ENCODE data around the gene EXOC3L2.

Gene EXOC3L2

GRCh38 chr19:45224645-45225044, 20.6 kb downstream of the EXOC3L2 start:
- no peak overlapping the region for H3K27ac Mint-ChIP-seq
- H3K9me3 Mint-ChIP-seq, result no peaks in the 10 kb centered on the region
- H3K4me3 Mint-ChIP-seq, result no peak overlapping the region
- DNase-seq (no peak), ATAC-seq (replicated peaks) (no peak)
- H3K27me3 Mint-ChIP-seq, result peaks cover 44 to 77% of the 10 kb centered on the region in 2 donors
- H3K4me1 Mint-ChIP-seq (ENCODE audit: low read depth in 2 of 2), result no peaks in the 10 kb centered on the region
- H3K36me3 Mint-ChIP-seq (ENCODE audit: insufficient read depth), result peaks cover 2% of the 10 kb centered on the region

GRCh38 chr19:45223879-45224278, 21.3 kb downstream of the EXOC3L2 start:
- H3K4me3 Mint-ChIP-seq, result no peak overlapping the region
- ATAC-seq (replicated peaks), result no peak
- no peaks in the 10 kb centered on the region for H3K9me3 Mint-ChIP-seq
- H3K36me3 Mint-ChIP-seq (ENCODE audit: insufficient read depth), result peaks cover 3% of the 10 kb centered on the region
- H3K27ac Mint-ChIP-seq, result no peak overlapping the region
- H3K27me3 Mint-ChIP-seq, result peaks cover 44 to 78% of the 10 kb centered on the region in 2 donors
- H3K4me1 Mint-ChIP-seq (ENCODE audit: low read depth in 2 of 2), result no peaks in the 10 kb centered on the region
- DNase-seq, result no peak

DNA sequence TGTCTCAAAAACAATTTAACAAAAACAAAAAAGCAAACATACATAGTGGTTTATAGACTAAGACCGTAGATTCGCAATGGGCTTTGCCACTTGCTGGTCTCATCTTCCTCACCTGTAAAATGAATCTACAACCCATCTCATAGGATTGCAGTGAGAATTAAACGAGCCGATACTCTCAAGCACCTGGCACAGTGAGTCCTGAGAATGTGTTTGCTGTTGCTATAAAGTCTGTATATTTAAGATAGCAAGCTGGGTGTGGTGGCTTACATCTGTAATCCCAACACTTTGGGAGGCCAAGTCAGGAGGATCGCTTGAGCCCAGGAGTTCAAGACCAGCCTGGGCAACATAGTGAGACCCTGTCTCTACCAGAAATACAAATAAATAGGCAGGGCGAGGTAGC, 22.5 kb downstream of the EXOC3L2 start:
- H3K4me1 Mint-ChIP-seq (ENCODE audit: low read depth in 2 of 2), result no peaks in the 10 kb centered on the region
- H3K36me3 Mint-ChIP-seq (ENCODE audit: insufficient read depth), result peaks cover 3% of the 10 kb centered on the region
- no peak for ATAC-seq (replicated peaks)
- H3K4me3 Mint-ChIP-seq, result no peak overlapping the region
- DNase-seq, result no peak
- H3K27me3 Mint-ChIP-seq, result peaks cover 46 to 83% of the 10 kb centered on the region in 2 donors
- no peak overlapping the region for H3K27ac Mint-ChIP-seq
- H3K9me3 Mint-ChIP-seq, result no peaks in the 10 kb centered on the region

DNA sequence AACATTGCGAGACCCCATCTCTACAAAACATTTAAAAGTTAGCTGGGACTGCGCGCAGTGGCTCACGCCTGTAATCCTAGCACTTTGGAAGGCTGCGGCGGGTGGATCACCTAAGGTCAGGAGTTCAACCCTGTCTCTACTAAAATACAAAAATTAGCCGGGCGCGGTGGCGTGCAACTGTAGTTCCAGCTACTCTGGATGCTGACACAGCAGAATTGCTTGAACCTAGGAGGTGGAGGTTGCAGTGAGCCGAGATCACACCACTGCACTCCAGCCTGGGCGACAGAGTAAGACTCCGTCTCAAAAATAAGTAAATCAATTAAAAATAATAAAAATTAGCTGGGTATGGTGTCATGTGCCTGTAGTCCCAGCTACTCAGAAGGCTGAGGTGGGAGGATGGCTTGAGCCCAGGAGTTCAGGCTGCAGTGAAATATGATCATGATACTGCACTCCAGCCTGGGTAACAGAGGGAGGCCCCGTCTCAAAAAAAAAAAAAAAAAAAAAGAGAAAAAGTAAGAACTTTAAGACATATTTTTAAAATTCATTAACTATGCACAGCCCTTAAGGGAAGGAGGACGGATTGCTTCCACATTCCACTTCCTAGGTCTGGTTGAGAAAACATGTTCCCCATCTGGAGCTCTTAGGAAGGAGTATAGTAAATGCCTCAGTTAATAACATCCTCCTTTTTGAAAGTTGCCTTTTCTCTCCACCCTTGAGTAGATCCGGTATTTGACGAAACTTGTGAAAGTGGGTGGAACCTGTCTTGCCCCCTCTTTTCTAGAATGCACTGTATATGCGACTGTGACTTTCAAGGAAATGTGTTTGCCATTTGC, 26.1 kb downstream of the EXOC3L2 start:
- Mint-ChIP-seq H3K9me3 (no peaks in the 10 kb centered on the region), H3K27ac (no peak overlapping the region), H3K36me3 (ENCODE audit: insufficient read depth) (peaks cover 3% of the 10 kb centered on the region), H3K27me3 (peaks cover 51 to 87% of the 10 kb centered on the region in 2 donors), H3K4me1 (ENCODE audit: low read depth in 2 of 2) (peaks cover 4 to 5% of the 10 kb centered on the region in 2 donors), H3K4me3 (no peak overlapping the region)
- ATAC-seq (replicated peaks), result no peak
- no peak for DNase-seq

- no peak for DNase-seq
- Mint-ChIP-seq H3K27me3 (peaks cover 52 to 82% of the 10 kb centered on the region in 2 donors), H3K27ac (no peak overlapping the region), H3K9me3 (no peaks in the 10 kb centered on the region), H3K4me3 (no peak overlapping the region), H3K36me3 (ENCODE audit: insufficient read depth) (peaks cover 3% of the 10 kb centered on the region), H3K4me1 (ENCODE audit: low read depth in 2 of 2) (peaks cover 4 to 5% of the 10 kb centered on the region in 2 donors)
- ATAC-seq (replicated peaks), result no peak
These were observed 26.8 kb downstream of the EXOC3L2 start for GRCh38 chr19:45218426-45218825.

DNA sequence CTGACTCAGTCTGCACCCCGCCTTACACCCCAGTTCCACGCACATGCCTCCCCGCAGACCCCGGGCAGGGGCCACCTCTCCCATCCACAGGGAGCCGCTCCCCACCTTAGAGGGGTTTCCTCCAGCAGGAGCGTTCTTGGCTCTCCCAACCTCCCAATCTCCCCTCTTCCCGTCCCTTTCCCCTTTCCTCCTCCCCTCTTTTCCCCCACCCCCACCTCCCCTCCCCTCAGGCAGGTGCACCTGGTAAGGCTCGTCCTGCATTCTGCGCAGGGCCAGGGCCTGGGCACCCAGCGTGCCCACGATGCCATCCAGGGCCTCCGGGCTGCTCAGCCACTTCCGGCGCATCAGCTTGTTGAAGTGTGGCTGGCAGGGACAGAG, 27.3 kb downstream of the EXOC3L2 start:
- H3K27me3 Mint-ChIP-seq, result peaks cover 54 to 82% of the 10 kb centered on the region in 2 donors
- H3K36me3 Mint-ChIP-seq (ENCODE audit: insufficient read depth), result peaks cover 3% of the 10 kb centered on the region
- peaks cover 4 to 5% of the 10 kb centered on the region in 2 donors for H3K4me1 Mint-ChIP-seq (ENCODE audit: low read depth in 2 of 2)
- no peak overlapping the region for H3K4me3 Mint-ChIP-seq
- no peaks in the 10 kb centered on the region for H3K9me3 Mint-ChIP-seq
- no peak overlapping the region for H3K27ac Mint-ChIP-seq
- ATAC-seq (replicated peaks) (no peak), DNase-seq (no peak)

GRCh38 chr19:45217193-45217956, 27.8 kb downstream of the EXOC3L2 start:
- peaks cover 3% of the 10 kb centered on the region for H3K36me3 Mint-ChIP-seq (ENCODE audit: insufficient read depth)

DNA sequence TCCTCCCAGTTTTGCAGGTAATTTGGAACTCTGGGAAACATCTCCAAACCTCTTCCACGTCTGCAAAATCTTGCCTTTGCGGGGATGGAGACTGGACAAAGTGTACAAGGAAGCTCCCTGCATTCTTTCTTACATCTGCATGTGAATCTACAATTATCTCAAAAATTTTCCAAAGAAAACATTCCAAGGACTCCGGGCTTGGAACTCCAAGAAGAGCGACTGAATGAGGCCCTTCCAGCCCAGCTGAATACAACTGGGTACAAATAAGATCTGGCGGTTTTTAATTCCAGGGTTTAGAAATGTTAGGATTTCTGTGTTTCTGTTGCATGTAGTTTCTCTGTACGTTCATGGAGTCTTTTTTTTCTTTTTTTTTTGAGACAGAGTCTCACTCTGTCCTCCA, 28.5 kb downstream of the EXOC3L2 start:
- no peak overlapping the region for H3K4me3 Mint-ChIP-seq
- no peak for DNase-seq
- no peaks in the 10 kb centered on the region for H3K9me3 Mint-ChIP-seq

More at GRCh38 chr19:45217193-45217956, 27.8 kb downstream of the EXOC3L2 start:
- ATAC-seq (replicated peaks) (no peak), DNase-seq (no peak)
- Mint-ChIP-seq H3K4me1 (ENCODE audit: low read depth in 2 of 2) (peaks cover 4 to 5% of the 10 kb centered on the region in 2 donors), H3K27me3 (peaks cover 48 to 82% of the 10 kb centered on the region in 2 donors), H3K9me3 (no peaks in the 10 kb centered on the region), H3K4me3 (no peak overlapping the region), H3K27ac (no peak overlapping the region)

DNA sequence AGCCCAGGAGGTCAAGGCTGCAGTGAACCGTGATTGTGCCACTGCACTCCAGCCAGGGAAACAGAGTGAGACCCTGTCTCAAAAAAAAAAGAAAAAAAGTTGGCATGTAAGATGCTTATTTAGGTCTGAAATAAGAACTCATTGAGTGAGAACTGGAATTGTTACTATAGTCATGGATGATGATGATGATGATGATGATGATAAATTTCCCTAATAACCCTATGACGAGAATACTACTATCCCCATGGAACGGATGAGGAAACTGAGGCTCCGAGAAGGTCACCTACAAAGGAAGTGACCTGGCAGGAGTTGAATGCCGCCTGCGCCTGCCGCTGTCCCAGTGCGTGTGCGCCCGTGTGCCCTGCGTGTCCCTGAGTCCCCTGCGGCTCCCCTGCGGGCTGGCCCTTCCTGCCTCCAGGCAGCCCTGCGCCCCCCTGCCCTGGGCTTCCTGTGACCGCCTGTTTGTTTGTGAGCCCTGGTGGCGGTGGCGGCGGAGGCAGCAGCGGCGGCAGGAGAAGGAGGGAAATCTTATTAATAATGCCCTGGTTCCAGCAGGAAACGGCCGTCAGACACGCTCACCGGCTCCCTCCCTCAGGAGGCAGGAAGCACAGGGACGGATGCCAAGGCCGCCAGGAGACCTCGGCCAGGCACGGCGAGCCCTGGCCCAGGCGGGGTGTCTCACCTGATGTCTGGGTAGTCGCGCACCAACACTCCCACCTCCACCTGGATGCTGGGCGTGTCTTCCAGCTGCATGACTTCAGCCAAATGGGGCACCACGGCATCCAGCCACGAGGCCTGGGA, 29.6 kb downstream of the EXOC3L2 start:
- DNase-seq, result no peak
- ATAC-seq (replicated peaks), result no peak
- Mint-ChIP-seq H3K9me3 (no peaks in the 10 kb centered on the region), H3K4me1 (ENCODE audit: low read depth in 2 of 2) (peaks cover 4 to 8% of the 10 kb centered on the region in 2 donors), H3K4me3 (no peak overlapping the region), H3K27ac (peak overlapping the region in 1 of 2 donors; percentile 46), H3K27me3 (peaks cover 37 to 78% of the 10 kb centered on the region in 2 donors), H3K36me3 (ENCODE audit: insufficient read depth) (peaks cover 7% of the 10 kb centered on the region)

More for the DNA sequence above, 28.5 kb downstream of the EXOC3L2 start:
- H3K4me1 Mint-ChIP-seq (ENCODE audit: low read depth in 2 of 2), result peaks cover 4 to 6% of the 10 kb centered on the region in 2 donors
- peaks cover 41 to 82% of the 10 kb centered on the region in 2 donors for H3K27me3 Mint-ChIP-seq
- H3K27ac Mint-ChIP-seq, result no peak overlapping the region
- ATAC-seq (replicated peaks), result no peak
- peaks cover 3% of the 10 kb centered on the region for H3K36me3 Mint-ChIP-seq (ENCODE audit: insufficient read depth)

GRCh38 chr19:45213031-45213430, 32.2 kb downstream of the EXOC3L2 start:
- H3K4me3 Mint-ChIP-seq, result no peak overlapping the region
- DNase-seq, result no peak
- peaks cover 4 to 8% of the 10 kb centered on the region in 2 donors for H3K4me1 Mint-ChIP-seq (ENCODE audit: low read depth in 2 of 2)
- peaks cover 3% of the 10 kb centered on the region for H3K36me3 Mint-ChIP-seq (ENCODE audit: insufficient read depth)
- H3K27ac Mint-ChIP-seq, result no peak overlapping the region
- no peaks in the 10 kb centered on the region for H3K9me3 Mint-ChIP-seq
- peaks cover 24 to 60% of the 10 kb centered on the region in 2 donors for H3K27me3 Mint-ChIP-seq
- ATAC-seq (replicated peaks), result no peak

DNA sequence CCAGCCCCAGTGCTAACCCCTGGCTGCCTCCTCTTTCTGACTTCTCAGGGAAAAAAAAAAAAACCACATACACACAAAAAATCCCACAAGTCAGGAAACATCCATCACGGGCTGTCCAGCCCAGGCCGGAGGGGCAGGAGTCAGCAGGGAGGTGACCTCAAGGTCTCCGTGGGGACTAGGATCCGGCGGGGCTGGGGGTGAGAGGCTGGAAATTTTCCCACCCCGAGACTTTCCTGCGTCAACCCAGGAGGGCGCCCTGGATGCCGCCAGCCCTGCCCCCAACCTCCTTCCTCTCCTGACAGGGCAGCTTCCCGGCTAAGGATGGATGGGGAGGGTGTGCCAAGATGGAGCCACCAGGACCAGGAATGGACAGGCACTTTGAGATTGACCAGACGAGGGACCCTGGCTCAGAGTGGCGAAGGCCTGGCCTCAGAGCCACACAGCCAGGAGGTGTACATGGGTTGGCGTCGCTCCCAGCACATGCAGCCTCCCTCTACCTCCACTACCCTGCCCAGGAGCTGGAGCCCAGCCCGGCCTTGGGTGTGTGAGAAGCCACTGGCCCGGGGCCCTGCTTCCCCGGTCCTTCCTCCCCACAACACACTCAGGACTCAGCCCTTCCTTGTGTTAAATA, 33.3 kb downstream of the EXOC3L2 start:
- Mint-ChIP-seq H3K27ac (no peak overlapping the region), H3K36me3 (ENCODE audit: insufficient read depth) (peaks cover 3% of the 10 kb centered on the region), H3K4me1 (ENCODE audit: low read depth in 2 of 2) (peaks cover 4 to 8% of the 10 kb centered on the region in 2 donors), H3K9me3 (no peaks in the 10 kb centered on the region), H3K27me3 (peaks cover 22 to 50% of the 10 kb centered on the region in 2 donors), H3K4me3 (no peak overlapping the region)
- ATAC-seq (replicated peaks) (no peak), DNase-seq (no peak)

DNA sequence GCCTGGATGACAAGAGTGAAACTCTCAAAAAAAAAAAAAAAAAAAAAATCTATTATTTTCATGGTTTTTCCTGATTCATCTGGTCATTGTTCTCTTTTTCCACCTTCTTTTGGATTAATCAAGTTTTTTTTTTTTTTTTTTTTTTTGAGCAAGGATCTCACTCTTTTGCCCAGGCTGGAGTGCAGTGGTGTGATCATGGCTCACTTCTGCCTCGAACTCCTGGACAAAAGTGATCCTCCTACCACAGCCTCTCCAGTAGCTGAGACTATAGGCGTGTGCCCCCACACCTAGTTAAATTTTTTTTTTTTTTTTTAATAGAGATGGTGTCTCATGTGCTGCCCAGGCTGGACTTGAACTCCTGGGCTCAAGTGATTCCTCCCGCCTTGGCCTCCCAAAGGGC, 38.9 kb downstream of the EXOC3L2 start:
- no peak overlapping the region for H3K4me3 Mint-ChIP-seq
- H3K4me1 Mint-ChIP-seq (ENCODE audit: low read depth in 2 of 2), result no peaks in the 10 kb centered on the region
- no peak overlapping the region for H3K27ac Mint-ChIP-seq
- peaks cover 3% of the 10 kb centered on the region for H3K36me3 Mint-ChIP-seq (ENCODE audit: insufficient read depth)
- no peaks in the 10 kb centered on the region for H3K9me3 Mint-ChIP-seq
- H3K27me3 Mint-ChIP-seq, result peaks cover 0 to 3% of the 10 kb centered on the region in 2 donors
- ATAC-seq (replicated peaks) (no peak), DNase-seq (no peak)

DNA sequence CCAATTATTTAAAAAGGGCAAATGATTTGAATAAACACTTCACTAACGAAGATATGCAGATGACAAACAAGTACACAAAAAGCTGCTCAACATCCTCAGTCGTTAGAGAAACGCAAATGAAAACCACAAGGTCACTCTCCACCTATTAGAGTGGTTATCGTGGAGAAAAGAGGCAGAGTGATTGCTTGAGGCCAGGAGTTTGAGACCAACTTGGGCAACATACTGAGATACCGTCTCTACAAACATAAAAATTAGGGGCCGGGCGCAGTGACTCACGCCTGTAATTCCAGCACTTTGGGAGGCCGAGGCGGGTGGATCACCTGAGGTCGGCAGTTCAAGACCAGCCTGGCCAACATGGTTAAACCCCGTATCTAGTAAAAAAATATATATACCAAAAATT, 39.4 kb downstream of the EXOC3L2 start:
- Mint-ChIP-seq H3K4me1 (ENCODE audit: low read depth in 2 of 2) (no peaks in the 10 kb centered on the region), H3K9me3 (no peaks in the 10 kb centered on the region), H3K27ac (no peak overlapping the region), H3K36me3 (ENCODE audit: insufficient read depth) (no peaks in the 10 kb centered on the region), H3K27me3 (no peaks in the 10 kb centered on the region), H3K4me3 (no peak overlapping the region)
- DNase-seq, result no peak
- no peak for ATAC-seq (replicated peaks)

All from effector memory CD8-positive, alpha-beta T cell (primary cell).